Measurements from ENCODE around the gene DENND1A. TPM values are rescaled to one million over a fixed set of nuclear protein-coding genes. Genes with fewer than 3 reads are reported as not detected.

DENND1A gene
- polyA plus RNA-seq, 2 of the 4 experiments (the other 2 are of a cell fraction), result 15.1 to 21.9 TPM

DNA sequence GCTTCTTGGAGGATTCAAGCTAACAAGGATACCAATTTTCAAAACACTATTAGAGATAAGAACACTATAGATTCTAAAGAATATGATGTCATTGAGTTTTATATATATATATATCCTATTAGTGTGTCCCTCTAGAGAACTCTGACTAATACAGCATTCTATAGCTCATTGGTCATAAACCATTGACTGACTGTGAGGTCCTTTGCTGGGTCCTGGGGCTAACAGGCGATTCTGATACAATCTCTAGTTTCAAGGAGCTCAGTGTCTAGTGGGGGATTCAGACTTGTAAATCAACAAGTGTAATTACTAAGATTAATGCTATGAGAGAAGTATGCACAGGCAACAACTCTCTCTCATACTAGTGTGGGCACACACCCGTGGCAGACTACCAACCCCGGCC, 234.5 kb downstream of the DENND1A start (continued):
- TF ChIP-seq RNF2 (IDR thresholded peaks at IDR 0.05; ENCODE audit: borderline replicate concordance, low read depth) (no peak), ESRRA (IDR thresholded peaks at IDR 0.05; ENCODE audit: borderline replicate concordance, low read length) (no peak), EHMT2 (IDR thresholded peaks at IDR 0.05; ENCODE audit: low read depth) (no peak), FOXS1 (CRISPR knock-in tag; IDR thresholded peaks at IDR 0.05) (no peak), RARB (CRISPR knock-in tag; IDR thresholded peaks at IDR 0.05) (no peak), POLR2A (IDR thresholded peaks at IDR 0.05; ENCODE audit: low read length) (no peak), HDAC2 (IDR thresholded peaks at IDR 0.05) (no peak)

DNA sequence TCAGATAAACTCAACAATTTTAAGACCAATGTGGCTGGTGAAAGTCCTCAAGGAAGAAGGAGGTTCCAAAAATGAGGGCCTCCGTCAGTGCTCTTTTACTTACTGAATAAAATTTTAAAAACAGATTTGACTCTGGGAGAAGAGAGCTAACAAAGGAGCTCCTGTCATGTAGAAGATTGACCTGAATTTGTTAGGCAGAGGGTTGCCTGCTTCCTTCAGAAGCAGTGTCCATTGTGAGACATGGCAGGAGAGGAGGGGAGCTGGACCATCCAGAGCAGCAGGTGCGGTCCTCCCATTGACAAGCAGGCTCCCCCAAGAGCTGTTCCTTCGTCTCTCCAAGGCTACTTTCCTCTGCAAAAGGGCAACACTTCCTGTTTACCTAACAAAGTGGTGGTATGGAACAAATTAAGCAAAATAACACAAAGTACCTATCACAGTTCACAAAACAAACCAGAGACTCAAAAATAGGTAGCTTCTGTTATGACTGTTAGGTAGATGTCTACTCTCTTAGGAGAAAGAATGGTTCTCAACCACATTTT, 238.1 kb downstream of the DENND1A start:
- POLR2A ChIA-PET, result no interaction called here
- Histone ChIP-seq H3K4me3 (no peak overlapping the region), H3K9me3 (no peaks in the 10 kb centered on the region), H3K4me2 (no peak overlapping the region), H3K4me1 (peaks cover 5% of the 10 kb centered on the region; the same call in 2 of the 3 replicates), H3K27ac (no peak overlapping the region)
- CTCF ChIA-PET, result no interaction called here
- DNase-seq (ENCODE audit: low read depth in 1 of 2, low spot score in 1 of 2) (no peak), FAIRE-seq (no peak), ATAC-seq (no peak)
- no peak for TF ChIP-seq RFX5 (IDR thresholded peaks at IDR 0.05)
- TF ChIP-seq HOXB13 (CRISPR knock-in tag; IDR thresholded peaks at IDR 0.05; ENCODE audit: low read depth), result no peak
- TF ChIP-seq HOXB5 (CRISPR knock-in tag; IDR thresholded peaks at IDR 0.05), result no peak
- no peak for TF ChIP-seq HDAC2 (IDR thresholded peaks at IDR 0.05)
- TF ChIP-seq, protein P1, sequence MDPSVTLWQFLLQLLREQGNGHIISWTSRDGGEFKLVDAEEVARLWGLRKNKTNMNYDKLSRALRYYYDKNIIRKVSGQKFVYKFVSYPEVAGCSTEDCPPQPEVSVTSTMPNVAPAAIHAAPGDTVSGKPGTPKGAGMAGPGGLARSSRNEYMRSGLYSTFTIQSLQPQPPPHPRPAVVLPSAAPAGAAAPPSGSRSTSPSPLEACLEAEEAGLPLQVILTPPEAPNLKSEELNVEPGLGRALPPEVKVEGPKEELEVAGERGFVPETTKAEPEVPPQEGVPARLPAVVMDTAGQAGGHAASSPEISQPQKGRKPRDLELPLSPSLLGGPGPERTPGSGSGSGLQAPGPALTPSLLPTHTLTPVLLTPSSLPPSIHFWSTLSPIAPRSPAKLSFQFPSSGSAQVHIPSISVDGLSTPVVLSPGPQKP (IDR thresholded peaks at IDR 0.05; ENCODE audit: low read depth, low read length), result no peak
- TF ChIP-seq NFE2L2 (conservative IDR thresholded peaks at IDR 0.05; ENCODE audit: low read length), result no peak
- TF ChIP-seq, protein P2, sequence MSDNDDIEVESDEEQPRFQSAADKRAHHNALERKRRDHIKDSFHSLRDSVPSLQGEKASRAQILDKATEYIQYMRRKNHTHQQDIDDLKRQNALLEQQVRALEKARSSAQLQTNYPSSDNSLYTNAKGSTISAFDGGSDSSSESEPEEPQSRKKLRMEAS (IDR thresholded peaks at IDR 0.05), result no peak
- TF ChIP-seq, protein P3, sequence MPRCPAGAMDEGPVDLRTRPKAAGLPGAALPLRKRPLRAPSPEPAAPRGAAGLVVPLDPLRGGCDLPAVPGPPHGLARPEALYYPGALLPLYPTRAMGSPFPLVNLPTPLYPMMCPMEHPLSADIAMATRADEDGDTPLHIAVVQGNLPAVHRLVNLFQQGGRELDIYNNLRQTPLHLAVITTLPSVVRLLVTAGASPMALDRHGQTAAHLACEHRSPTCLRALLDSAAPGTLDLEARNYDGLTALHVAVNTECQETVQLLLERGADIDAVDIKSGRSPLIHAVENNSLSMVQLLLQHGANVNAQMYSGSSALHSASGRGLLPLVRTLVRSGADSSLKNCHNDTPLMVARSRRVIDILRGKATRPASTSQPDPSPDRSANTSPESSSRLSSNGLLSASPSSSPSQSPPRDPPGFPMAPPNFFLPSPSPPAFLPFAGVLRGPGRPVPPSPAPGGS (IDR thresholded peaks at IDR 0.05), result no peak
- TF ChIP-seq, protein P4, sequence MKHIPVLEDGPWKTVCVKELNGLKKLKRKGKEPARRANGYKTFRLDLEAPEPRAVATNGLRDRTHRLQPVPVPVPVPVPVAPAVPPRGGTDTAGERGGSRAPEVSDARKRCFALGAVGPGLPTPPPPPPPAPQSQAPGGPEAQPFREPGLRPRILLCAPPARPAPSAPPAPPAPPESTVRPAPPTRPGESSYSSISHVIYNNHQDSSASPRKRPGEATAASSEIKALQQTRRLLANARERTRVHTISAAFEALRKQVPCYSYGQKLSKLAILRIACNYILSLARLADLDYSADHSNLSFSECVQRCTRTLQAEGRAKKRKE (CRISPR knock-in tag; IDR thresholded peaks at IDR 0.05; ENCODE audit: low read depth), result no peak
- TF ChIP-seq CBX2 (IDR thresholded peaks at IDR 0.05; ENCODE audit: borderline replicate concordance, low read depth), result no peak
- no peak for TF ChIP-seq ESRRA (IDR thresholded peaks at IDR 0.05; ENCODE audit: borderline replicate concordance, low read length)
- 88% methylated on average over 3 of the region's 3 CpGs for WGBS (ENCODE audit: missing lambda C conversion rate)

DNA sequence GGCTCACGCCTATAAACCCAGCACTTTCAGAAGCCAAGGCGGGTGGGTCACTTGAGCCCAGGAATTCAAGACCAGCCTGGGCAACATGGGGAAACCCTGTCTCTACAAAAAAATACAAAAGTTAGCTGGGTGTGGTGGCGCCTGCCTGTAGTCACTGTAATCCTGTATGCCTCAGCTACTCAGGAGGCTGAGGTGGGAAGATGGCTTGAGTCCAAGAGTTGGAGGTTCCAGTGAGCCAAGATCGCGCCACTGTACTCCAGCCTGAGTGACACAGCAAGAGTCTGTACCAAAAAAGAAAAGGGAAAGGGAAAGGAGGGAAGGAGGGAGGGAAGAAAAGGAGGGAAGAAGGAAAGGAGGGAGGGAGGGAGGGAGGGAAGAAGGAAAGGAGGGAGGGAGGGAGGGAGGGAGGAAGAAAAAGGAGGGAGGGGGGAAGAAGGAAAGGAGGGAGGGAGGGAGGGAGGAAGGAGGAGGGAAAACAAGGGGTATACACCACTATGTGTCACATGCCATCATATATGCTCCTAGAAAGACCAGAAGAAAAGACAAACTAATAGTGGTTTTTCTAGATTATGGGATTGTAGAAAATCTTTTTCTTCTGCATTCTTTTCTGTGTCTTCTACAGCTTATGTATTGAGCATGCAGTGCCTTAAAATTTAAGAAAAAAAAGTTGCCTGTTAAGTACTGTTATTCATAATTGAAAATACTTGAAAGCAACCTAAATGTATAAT, 240.1 kb downstream of the DENND1A start:
- no peak for DNase-seq (ENCODE audit: low read depth in 1 of 2, low spot score in 1 of 2)
- no peak for ATAC-seq
- Histone ChIP-seq H3K27ac (no peak overlapping the region), H3K9me3 (no peaks in the 10 kb centered on the region), H3K4me3 (no peak overlapping the region), H3K4me2 (no peak overlapping the region), H3K4me1 (peaks cover 5% of the 10 kb centered on the region; the same call in 2 of the 3 replicates)
- WGBS (ENCODE audit: missing lambda C conversion rate), result 85% methylated on average over 5 of the region's 5 CpGs
- ChIA-PET POLR2A (no interaction called here), CTCF (no interaction called here)
- TF ChIP-seq, protein P1 (IDR thresholded peaks at IDR 0.05; ENCODE audit: low read depth, low read length), result no peak
- no peak for FAIRE-seq
